Measurements from ENCODE around the gene AGBL1. TPM values are rescaled to one million over a fixed set of nuclear protein-coding genes. Genes with fewer than 3 reads are reported as not detected.

The AGBL1 gene
- total RNA-seq, 2 donors from 2014 or later = not detected

DNA sequence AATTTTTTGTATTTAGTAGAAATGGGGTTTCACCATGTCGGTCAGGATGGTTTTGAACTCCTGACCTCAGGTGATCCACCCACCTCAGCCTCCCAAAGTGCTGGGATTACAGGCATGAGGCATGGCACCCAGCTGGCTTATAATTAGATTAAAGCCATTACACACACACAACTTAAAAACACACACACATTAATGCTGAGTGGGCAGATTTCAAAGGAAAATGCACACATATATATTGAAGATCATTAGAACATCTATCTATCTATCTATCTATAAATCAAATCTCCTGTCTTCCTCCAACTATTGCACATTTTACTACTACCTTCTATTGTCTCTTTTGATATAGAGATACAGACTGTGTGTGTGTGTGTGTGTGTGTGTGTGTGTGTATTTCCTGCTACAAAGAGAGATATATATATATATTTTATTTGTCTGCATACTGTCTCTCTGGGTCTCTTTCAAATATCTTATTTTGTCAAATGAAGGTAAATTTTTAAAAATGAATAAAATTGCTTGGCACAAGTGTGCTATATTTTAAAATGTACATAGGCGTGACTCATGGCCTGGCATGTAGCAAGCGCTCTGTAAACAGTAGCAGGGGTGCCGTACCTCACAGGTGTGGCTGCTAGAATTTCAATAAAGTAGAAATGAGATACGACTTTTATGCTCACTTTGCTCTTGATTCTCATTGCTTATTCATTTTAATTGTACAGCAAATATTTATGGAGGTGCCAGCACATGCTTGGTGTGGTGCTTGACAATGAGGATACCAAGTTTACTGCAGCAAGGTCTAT, 655.8 kb downstream of the AGBL1 start:
- ATAC-seq (no peak), DNase-seq (ENCODE audit: low spot score in 2 of 2) (no peak)
- no peaks in the 10 kb centered on the region for H3K9me3 Mint-ChIP-seq
- H3K27ac Mint-ChIP-seq = no peak overlapping the region
- peaks cover 0 to 11% of the 10 kb centered on the region in 2 donors for H3K36me3 Mint-ChIP-seq

- H3K9me3 Mint-ChIP-seq = no peaks in the 10 kb centered on the region
Observed at GRCh38 chr15:86741917-86742316, 662.2 kb downstream of the AGBL1 start.

GRCh38 chr15:86743283-86743903, 663.7 kb downstream of the AGBL1 start:
- no peaks in the 10 kb centered on the region for H3K9me3 Mint-ChIP-seq
- DNase-seq (ENCODE audit: low spot score in 2 of 2) (peak in 1 of 2 donors; percentile 53), ATAC-seq (peak; percentile 67 to 74)
- no peak overlapping the region for H3K27ac Mint-ChIP-seq
- H3K36me3 Mint-ChIP-seq = peaks cover 0 to 2% of the 10 kb centered on the region in 2 donors

More at GRCh38 chr15:86741917-86742316, 662.2 kb downstream of the AGBL1 start:
- Mint-ChIP-seq H3K36me3 (peaks cover 0 to 11% of the 10 kb centered on the region in 2 donors), H3K27ac (no peak overlapping the region)
- ATAC-seq (no peak), DNase-seq (ENCODE audit: low spot score in 2 of 2) (no peak)

DNA sequence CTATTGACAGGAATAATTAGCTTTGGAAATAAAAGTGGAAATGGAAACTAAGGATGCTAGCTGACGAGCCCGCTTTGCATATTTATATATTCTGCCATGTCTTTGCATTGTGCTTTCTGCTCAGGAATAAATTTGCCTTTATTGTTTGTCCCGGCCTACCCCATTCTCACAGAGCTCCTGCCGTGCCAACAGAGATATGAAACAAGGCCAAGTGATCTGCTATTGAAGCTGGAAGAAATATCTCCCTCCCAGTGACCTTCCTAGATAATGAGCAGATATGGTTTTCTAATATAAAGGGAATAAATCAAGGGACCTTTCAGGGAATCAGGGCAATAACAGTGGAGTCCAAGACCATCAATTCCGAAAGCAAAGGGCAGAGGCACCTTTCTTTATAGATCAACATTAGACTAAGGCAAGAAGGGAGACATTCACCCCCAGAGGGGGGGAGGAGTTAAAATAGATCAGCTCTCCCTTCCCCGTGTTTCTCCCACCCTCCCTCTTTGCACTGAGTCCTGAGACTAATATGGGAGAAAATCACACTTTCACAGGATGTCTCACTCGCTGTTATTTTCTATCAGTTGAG, 664.6 kb downstream of the AGBL1 start:
- no peak overlapping the region for H3K27ac Mint-ChIP-seq
- no peaks in the 10 kb centered on the region for H3K9me3 Mint-ChIP-seq
- DNase-seq (ENCODE audit: low spot score in 2 of 2) (no peak), ATAC-seq (no peak)
- H3K36me3 Mint-ChIP-seq = no peaks in the 10 kb centered on the region

GRCh38 chr15:86751116-86751515, 671.4 kb downstream of the AGBL1 start:
- peaks cover 0 to 4% of the 10 kb centered on the region in 2 donors for H3K36me3 Mint-ChIP-seq
- ATAC-seq (no peak), DNase-seq (ENCODE audit: low spot score in 2 of 2) (no peak)
- H3K27ac Mint-ChIP-seq = peak overlapping the region in 1 of 2 donors; percentile 24
- H3K9me3 Mint-ChIP-seq = no peaks in the 10 kb centered on the region

DNA sequence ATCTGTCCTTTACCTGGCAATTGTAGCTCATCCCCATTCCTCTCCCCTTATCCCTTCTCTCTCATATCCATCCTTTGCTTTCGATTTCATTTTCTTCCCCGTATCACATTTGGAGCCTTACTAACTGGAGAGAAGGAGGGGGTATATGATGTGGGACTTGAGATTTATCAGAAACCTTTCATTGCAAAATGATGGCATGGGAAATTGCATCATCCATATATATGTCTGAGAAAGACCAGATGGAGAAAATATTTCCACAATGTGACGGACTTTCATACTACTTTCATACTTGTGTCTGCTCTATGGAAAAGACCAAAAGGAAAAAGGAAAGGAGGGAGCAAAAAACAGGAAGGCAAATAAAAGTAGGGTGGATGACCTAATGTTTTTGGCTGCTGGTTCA, 675.2 kb downstream of the AGBL1 start:
- DNase-seq (ENCODE audit: low spot score in 2 of 2) (no peak), ATAC-seq (no peak)
- no peak overlapping the region for H3K27ac Mint-ChIP-seq
- peaks cover 0 to 4% of the 10 kb centered on the region in 2 donors for H3K36me3 Mint-ChIP-seq
- H3K9me3 Mint-ChIP-seq = no peaks in the 10 kb centered on the region

DNA sequence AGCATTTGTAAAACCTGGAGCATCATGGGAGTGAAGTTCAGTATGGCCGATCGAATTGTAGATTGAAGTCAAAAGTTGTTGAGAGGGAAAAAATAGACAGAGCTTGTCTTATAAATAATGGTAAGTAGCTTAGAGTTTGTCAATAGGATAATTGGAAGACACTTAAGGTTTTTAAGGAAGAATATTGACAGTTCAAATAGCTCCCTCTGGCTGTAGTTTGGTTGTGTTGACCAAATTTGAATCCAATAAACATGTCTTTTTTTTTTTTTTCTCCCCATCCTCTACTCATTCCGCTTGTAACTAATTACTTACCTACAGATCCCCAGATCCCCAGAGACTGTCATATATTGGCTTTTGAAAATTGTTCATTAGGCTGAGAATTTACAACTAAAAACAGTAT, 677.0 kb downstream of the AGBL1 start:
- DNase-seq (ENCODE audit: low spot score in 2 of 2) = no peak
- ATAC-seq = no peak
- Mint-ChIP-seq H3K9me3 (no peaks in the 10 kb centered on the region), H3K27ac (no peak overlapping the region), H3K36me3 (no peaks in the 10 kb centered on the region)

GRCh38 chr15:86759800-86760523, 680.3 kb downstream of the AGBL1 start:
- no peak for DNase-seq (ENCODE audit: low spot score in 2 of 2)
- Mint-ChIP-seq H3K36me3 (no peaks in the 10 kb centered on the region), H3K9me3 (no peaks in the 10 kb centered on the region), H3K27ac (no peak overlapping the region)
- no peak for ATAC-seq

DNA sequence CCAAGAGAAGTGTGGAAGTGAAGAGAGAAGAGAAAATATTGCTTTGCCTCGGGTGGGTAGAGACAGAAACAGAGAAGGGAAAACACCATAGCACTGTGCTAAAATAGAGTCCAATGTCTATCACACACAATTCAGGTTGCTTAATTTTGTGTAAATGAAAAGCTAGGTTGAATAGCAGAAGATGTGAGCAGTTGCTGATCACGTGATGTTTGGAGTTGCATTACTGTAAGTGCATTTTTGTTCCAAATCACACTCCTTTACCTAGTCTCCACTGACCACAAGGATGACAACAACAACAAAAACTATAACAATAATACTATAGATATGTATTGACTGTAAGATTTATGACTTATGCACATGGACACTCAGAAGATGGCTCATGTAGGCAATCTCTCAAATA, 683.2 kb downstream of the AGBL1 start:
- Mint-ChIP-seq H3K36me3 (no peaks in the 10 kb centered on the region), H3K27ac (no peak overlapping the region), H3K9me3 (no peaks in the 10 kb centered on the region)
- DNase-seq (ENCODE audit: low spot score in 2 of 2) = no peak
- ATAC-seq = no peak

- no peak overlapping the region for H3K27ac Mint-ChIP-seq
- ATAC-seq (no peak), DNase-seq (ENCODE audit: low spot score in 2 of 2) (no peak)
- H3K36me3 Mint-ChIP-seq = no peaks in the 10 kb centered on the region
- H3K9me3 Mint-ChIP-seq = no peaks in the 10 kb centered on the region
Observed at GRCh38 chr15:86764021-86764420, 684.4 kb downstream of the AGBL1 start.

DNA sequence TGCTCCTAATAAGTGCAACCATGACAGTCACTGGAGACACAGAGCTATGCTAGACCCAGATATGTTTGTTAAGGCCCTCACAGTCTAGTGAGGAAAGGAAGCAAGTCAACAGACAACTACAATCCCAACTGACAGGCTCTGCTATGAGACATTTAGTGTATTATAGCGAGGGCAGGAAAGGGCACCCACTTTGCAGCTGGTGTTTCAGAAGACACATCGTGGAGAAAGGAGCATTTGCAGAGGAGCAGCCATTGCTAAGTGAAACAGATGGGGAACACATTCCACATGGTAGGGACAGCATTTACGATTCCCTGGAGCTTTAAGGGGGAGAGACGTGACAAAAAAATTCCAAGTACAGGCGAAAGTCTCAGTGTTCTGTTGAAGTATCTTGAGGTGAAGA, 685.6 kb downstream of the AGBL1 start:
- DNase-seq (ENCODE audit: low spot score in 2 of 2) (no peak), ATAC-seq (no peak)
- Mint-ChIP-seq H3K9me3 (no peaks in the 10 kb centered on the region), H3K27ac (no peak overlapping the region), H3K36me3 (no peaks in the 10 kb centered on the region)

- Mint-ChIP-seq H3K27ac (peak overlapping the region in 1 of 2 donors; percentile 23), H3K9me3 (no peaks in the 10 kb centered on the region), H3K36me3 (no peaks in the 10 kb centered on the region)
- DNase-seq (ENCODE audit: low spot score in 2 of 2) (no peak), ATAC-seq (no peak)
Observed at GRCh38 chr15:86772369-86773059, 692.8 kb downstream of the AGBL1 start.

DNA sequence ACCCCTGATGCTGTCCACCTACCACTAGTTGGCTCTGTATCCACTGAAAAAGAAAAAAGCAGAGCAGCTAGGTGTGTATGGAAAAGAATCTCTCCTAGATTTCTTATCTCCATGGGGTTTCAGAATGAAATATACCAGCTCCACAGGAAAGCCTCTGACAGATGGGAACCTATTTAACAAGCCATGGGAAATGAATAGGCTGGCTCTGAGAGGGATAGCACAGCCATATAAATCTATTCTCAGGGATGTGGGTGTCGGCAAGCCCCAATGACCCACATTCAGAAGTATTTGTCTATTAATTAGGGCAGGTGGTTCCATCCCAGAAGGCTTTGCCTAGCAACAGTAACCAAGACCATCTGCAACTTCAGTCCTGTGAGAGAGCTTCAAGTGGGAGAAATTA, 694.1 kb downstream of the AGBL1 start:
- ATAC-seq (no peak), DNase-seq (ENCODE audit: low spot score in 2 of 2) (no peak)
- H3K27ac Mint-ChIP-seq = no peak overlapping the region
- peaks cover 0 to 3% of the 10 kb centered on the region in 2 donors for H3K9me3 Mint-ChIP-seq
- peaks cover 0 to 4% of the 10 kb centered on the region in 2 donors for H3K36me3 Mint-ChIP-seq

- H3K9me3 Mint-ChIP-seq = peaks cover 3 to 6% of the 10 kb centered on the region in 2 donors
- peaks cover 0 to 9% of the 10 kb centered on the region in 2 donors for H3K36me3 Mint-ChIP-seq
- DNase-seq (ENCODE audit: low spot score in 2 of 2) (no peak), ATAC-seq (no peak)
- H3K27ac Mint-ChIP-seq = peak overlapping the region in 1 of 2 donors; percentile 0
Observed at GRCh38 chr15:86776145-86776544, 696.5 kb downstream of the AGBL1 start.

DNA sequence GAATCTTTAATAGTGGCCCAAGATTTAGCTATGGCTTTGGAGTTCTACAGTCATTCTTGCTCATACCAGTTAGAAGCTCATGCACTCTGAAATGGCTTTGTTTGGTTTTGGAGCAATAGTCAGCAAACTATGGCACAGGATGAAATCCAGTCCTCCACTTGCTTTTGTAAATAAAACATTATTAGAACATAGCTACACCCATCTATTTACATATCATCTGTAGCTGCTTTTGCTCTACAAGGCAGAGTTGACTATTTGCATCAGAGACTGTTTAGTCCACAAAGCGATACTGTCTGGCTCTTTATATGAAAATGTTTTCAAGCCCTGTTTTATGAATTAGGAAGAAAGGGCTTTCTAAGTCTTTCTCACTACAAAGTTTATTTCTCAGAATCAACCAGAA, 716.9 kb downstream of the AGBL1 start:
- no peak for DNase-seq (ENCODE audit: low spot score in 2 of 2)
- H3K27ac Mint-ChIP-seq = no peak overlapping the region
- H3K36me3 Mint-ChIP-seq = no peaks in the 10 kb centered on the region
- H3K9me3 Mint-ChIP-seq = no peaks in the 10 kb centered on the region
- ATAC-seq = no peak

DNA sequence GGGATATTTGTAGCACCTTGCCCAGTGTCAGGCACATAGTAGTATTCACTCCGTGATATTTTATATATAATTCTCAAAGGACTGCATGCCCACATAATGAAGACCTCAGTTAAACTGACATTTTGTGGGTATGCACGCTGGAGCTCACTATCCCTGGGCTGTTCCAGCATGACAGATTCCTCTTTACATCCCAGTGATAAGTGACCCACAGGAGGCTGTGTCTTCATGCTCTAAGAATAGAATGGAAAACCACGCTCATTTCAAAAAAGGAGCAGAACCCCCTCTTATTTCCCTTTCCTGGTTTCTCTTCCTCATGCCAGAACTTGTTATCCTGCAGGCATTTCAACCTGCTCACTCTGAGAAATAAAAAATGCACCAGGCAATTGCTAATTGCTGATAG, 717.5 kb downstream of the AGBL1 start:
- Mint-ChIP-seq H3K27ac (no peak overlapping the region), H3K36me3 (no peaks in the 10 kb centered on the region), H3K9me3 (no peaks in the 10 kb centered on the region)
- ATAC-seq = no peak
- no peak for DNase-seq (ENCODE audit: low spot score in 2 of 2)
